Mesenchymal stem cell (in vitro differentiated cells and primary cell): ENCODE results near the gene GRIK2.

ENCODE experiments used
- DNase-seq: peaks from one replicate; pipeline ENCODE4 v3.0.0-alpha.2; 2013
- H2AFZ ChIP-seq: one replicate; pipeline ENCODE4 v1.6.1; 2013; ENCODE audit warnings: low read depth, mild to moderate bottlenecking, control low read depth, inconsistent platforms, low read length, moderate library complexity
- H2AK5ac ChIP-seq: 2 replicates; pipeline ENCODE4 v1.6.1; 2013; ENCODE audit warnings: low read length, moderate library complexity, mild to moderate bottlenecking, inconsistent platforms; ENCODE audit not compliant: severe bottlenecking
- H2BK120ac ChIP-seq: one replicate; pipeline ENCODE4 v1.6.1; 2013; ENCODE audit warnings: low read depth, mild to moderate bottlenecking, inconsistent platforms, low read length, moderate library complexity
- H2BK12ac ChIP-seq, 2 experiments: one replicate each; pipeline ENCODE4 v1.6.1; 2013; ENCODE audit warnings: inconsistent platforms in 2 of 2, low read length in 2 of 2, mild to moderate bottlenecking in 2 of 2, moderate library complexity in 2 of 2, control low read depth in 1 of 2
- H2BK15ac ChIP-seq: one replicate; pipeline ENCODE4 v1.6.1; 2013; ENCODE audit warnings: mild to moderate bottlenecking, low read depth, inconsistent platforms; ENCODE audit not compliant: poor library complexity, severe bottlenecking
- H2BK5ac ChIP-seq: 2 replicates; pipeline ENCODE4 v1.6.1; 2013; ENCODE audit warnings: low read depth, mild to moderate bottlenecking, low read length, control low read depth, inconsistent platforms; ENCODE audit not compliant: poor library complexity, severe bottlenecking
- H3K14ac ChIP-seq, 2 experiments: one replicate each; pipeline ENCODE4 v1.6.1; 2013; ENCODE audit warnings: inconsistent platforms in 2 of 2, low read length in 2 of 2, control low read depth in 1 of 2, mild to moderate bottlenecking in 1 of 2, moderate library complexity in 1 of 2
- H3K18ac ChIP-seq, 2 experiments: one replicate each; pipeline ENCODE4 v1.6.1; 2013; ENCODE audit warnings: inconsistent platforms in 2 of 2, low read length in 2 of 2, control low read depth in 1 of 2, low read depth in 1 of 2, mild to moderate bottlenecking in 1 of 2
- H3K23ac ChIP-seq, 2 experiments: one replicate each; pipeline ENCODE4 v1.6.1; 2013; ENCODE audit warnings: inconsistent platforms in 2 of 2, low read length in 2 of 2, mild to moderate bottlenecking in 2 of 2, moderate library complexity in 2 of 2, control low read depth in 1 of 2
- H3K27ac ChIP-seq: 2 replicates; pipeline ENCODE4 v1.5.1; 2013; ENCODE audit warnings: mild to moderate bottlenecking, moderate library complexity, low read length, control low read depth, inconsistent platforms; ENCODE audit not compliant: poor library complexity, severe bottlenecking
- H3K27me3 ChIP-seq, 2 experiments: 2 replicates each; pipeline versions ENCODE4 v1.6.1 to v1.7.0; 2013; ENCODE audit warnings: low read length in 2 of 2, mild to moderate bottlenecking in 2 of 2, moderate library complexity in 2 of 2, control low read depth in 1 of 2, inconsistent platforms in 1 of 2; ENCODE audit not compliant: control insufficient read depth in 1 of 2, insufficient read depth in 1 of 2
- H3K36me3 ChIP-seq, 2 experiments: 2 replicates each; pipeline versions ENCODE4 v1.6.1 to v1.7.0; 2013; ENCODE audit warnings: low read length in 2 of 2, control low read depth in 1 of 2, inconsistent platforms in 1 of 2, low read depth in 1 of 2, mild to moderate bottlenecking in 1 of 2; ENCODE audit not compliant: insufficient read depth in 2 of 2, control insufficient read depth in 1 of 2
- H3K4ac ChIP-seq, 2 experiments: one replicate each; pipeline ENCODE4 v1.6.1; 2013; ENCODE audit warnings: inconsistent platforms in 2 of 2, low read length in 2 of 2, mild to moderate bottlenecking in 2 of 2, moderate library complexity in 2 of 2, control low read depth in 1 of 2, low read depth in 1 of 2
- H3K4me1 ChIP-seq: 2 replicates; pipeline ENCODE4 v1.6.1; 2013; ENCODE audit warnings: low read depth, low read length, control low read depth; ENCODE audit not compliant: control insufficient read depth, insufficient read depth
- H3K4me2 ChIP-seq: 2 replicates; pipeline ENCODE4 v1.6.1; 2013; ENCODE audit warnings: low read length, mild to moderate bottlenecking, inconsistent platforms; ENCODE audit not compliant: poor library complexity, severe bottlenecking
- H3K4me3 ChIP-seq, 2 experiments: 2 replicates each; pipeline versions ENCODE4 v1.5.1 to v1.7.0; 2013; ENCODE audit warnings: low read length in 2 of 2, mild to moderate bottlenecking in 2 of 2, control low read depth in 1 of 2, low read depth in 1 of 2; ENCODE audit not compliant: insufficient read depth in 1 of 2
- H3K79me1 ChIP-seq: replicated peaks from 2 replicates; pipeline ENCODE4 v1.6.1; 2013; ENCODE audit warnings: mild to moderate bottlenecking, control low read depth, low read length, inconsistent platforms; ENCODE audit not compliant: poor library complexity, severe bottlenecking
- H3K9ac ChIP-seq: 2 replicates; pipeline ENCODE4 v1.7.0; 2013; ENCODE audit warnings: mild to moderate bottlenecking, low read length, moderate library complexity
- H3K9me3 ChIP-seq: 2 replicates; pipeline ENCODE4 v1.7.0; 2013; ENCODE audit warnings: mild to moderate bottlenecking, low read length; ENCODE audit not compliant: control insufficient read depth
- H4K8ac ChIP-seq: one replicate; pipeline ENCODE4 v1.6.1; 2013; ENCODE audit warnings: inconsistent platforms, mild to moderate bottlenecking, low read length, moderate library complexity
- H4K91ac ChIP-seq: one replicate; pipeline ENCODE4 v1.6.1; 2013; ENCODE audit warnings: mild to moderate bottlenecking, low read length, inconsistent platforms
- WGBS: methylation state at CpG from one replicate; pipeline ENCODE4 v1.1.7; 2013; ENCODE audit warnings: mixed read lengths; 5-methylcytosine and 5-hydroxymethylcytosine counted together

The GRIK2 gene

DNA sequence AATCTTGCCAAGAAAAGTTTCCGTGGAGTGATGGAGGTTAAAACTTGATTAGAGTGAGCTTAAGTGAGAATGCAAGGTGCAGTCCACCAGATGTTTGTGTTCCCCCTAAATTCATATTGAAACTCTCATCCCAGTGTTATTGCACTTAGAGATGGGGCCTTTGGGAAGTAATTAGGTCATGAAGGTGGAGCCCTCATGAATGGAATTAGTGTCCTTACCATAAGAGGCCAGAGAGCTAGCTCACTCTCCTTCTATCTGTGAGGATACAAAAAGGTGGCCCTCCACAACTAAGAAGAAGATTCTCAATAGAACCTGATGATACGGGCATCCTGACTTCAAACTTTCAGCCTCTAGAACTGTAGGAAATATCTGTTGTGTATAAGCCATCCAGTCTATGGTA lies 258.6 kb downstream of the GRIK2 start:
- no peak overlapping the region for H3K9ac ChIP-seq
- no peak overlapping the region for H4K8ac ChIP-seq
- H3K23ac ChIP-seq = no peak overlapping the region
- no peaks in the 10 kb centered on the region for H3K27me3 ChIP-seq
- no peaks in the 10 kb centered on the region for H3K9me3 ChIP-seq
- H3K36me3 ChIP-seq = no peaks in the 10 kb centered on the region
- H3K4me3 ChIP-seq = no peak overlapping the region
- H3K79me1 ChIP-seq = no peaks in the 10 kb centered on the region
- H2AK5ac ChIP-seq = no peak overlapping the region
- H4K91ac ChIP-seq = no peak overlapping the region
- 94% methylated on average over 1 of the region's 2 CpGs for WGBS
- no peak overlapping the region for H3K18ac ChIP-seq
- no peak overlapping the region for H2BK15ac ChIP-seq
- H2BK5ac ChIP-seq = no peak overlapping the region
- no peak overlapping the region for H3K14ac ChIP-seq
- no peaks in the 10 kb centered on the region for H3K4me1 ChIP-seq
- no peak for DNase-seq
- no peak overlapping the region for H3K27ac ChIP-seq
- no peak overlapping the region for H2BK12ac ChIP-seq
- H3K4ac ChIP-seq = no peak overlapping the region
- no peak overlapping the region for H3K4me2 ChIP-seq
- H2BK120ac ChIP-seq = no peak overlapping the region
- H2AFZ ChIP-seq = no peak overlapping the region

DNA sequence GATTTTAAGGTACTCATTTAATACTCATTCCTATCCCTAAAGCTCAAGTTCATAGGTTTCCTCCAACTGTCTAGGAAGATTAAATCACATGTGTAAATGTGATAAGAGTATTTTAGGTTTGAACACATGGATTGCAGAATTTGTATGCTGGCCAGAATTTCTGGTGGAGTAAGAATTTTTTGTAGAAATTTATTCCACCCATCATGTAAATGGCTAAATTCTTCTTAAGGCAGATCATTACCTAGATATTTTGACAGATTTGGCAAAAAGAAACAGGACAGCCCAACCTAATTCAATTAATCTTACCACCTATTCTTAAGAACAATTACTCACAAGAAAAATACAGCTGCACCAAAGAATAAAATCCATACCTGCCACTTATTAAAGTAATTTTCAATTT lies 261.6 kb downstream of the GRIK2 start:
- no peak for DNase-seq
- Histone ChIP-seq H2AFZ (no peak overlapping the region), H3K18ac (no peak overlapping the region), H3K36me3 (no peaks in the 10 kb centered on the region), H2BK15ac (no peak overlapping the region), H2BK120ac (no peak overlapping the region), H3K27ac (no peak overlapping the region), H4K8ac (no peak overlapping the region), H2BK12ac (no peak overlapping the region), H3K27me3 (no peaks in the 10 kb centered on the region), H2BK5ac (no peak overlapping the region), H3K4ac (no peak overlapping the region), H4K91ac (no peak overlapping the region), H3K14ac (no peak overlapping the region), H2AK5ac (no peak overlapping the region), H3K4me1 (no peaks in the 10 kb centered on the region), H3K9ac (no peak overlapping the region), H3K9me3 (no peaks in the 10 kb centered on the region), H3K4me3 (no peak overlapping the region), H3K23ac (no peak overlapping the region), H3K79me1 (no peaks in the 10 kb centered on the region), H3K4me2 (no peak overlapping the region)

DNA sequence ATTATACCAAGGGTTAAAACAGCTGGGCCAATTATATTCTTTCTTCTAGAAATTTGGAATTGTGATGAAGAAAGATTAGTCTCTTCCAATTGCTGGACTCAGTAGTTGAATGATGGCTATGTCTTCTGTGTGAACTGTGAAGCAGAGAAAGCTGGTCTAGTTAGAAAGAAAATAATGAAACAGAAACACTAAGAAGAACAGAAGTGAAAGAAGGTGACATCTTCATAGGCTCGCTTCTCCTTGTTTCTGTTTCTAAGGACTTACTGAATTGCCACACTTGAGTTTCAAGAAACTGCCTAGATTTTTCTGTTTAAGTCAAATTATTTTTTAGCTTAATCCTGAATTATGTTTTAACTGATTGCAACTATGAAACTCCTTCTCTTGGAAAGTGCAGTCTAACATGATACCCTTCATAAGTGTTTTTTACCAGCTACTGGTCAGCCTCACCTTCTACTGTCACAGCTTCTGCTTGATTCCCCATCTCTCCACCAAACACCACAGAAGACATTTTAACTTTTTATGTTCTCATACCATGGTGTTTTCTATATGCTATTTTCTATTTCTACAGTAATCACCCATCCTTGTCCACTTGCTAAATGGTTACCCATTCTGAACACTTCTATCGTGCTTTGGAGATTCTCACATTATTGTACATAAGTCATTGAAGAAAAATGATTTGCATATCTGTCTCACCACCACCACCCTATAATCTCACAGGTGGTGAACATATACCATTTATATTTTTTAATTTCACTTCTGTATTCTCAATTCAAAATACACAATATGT lies 268.8 kb downstream of the GRIK2 start:
- Histone ChIP-seq H3K9me3 (no peaks in the 10 kb centered on the region), H3K23ac (no peak overlapping the region), H3K4me3 (no peak overlapping the region), H2BK12ac (no peak overlapping the region), H3K27ac (no peak overlapping the region), H3K9ac (no peak overlapping the region), H2AK5ac (no peak overlapping the region), H3K18ac (no peak overlapping the region), H3K14ac (no peak overlapping the region), H3K27me3 (no peaks in the 10 kb centered on the region), H3K4ac (no peak overlapping the region), H2AFZ (no peak overlapping the region), H4K8ac (no peak overlapping the region), H2BK5ac (no peak overlapping the region), H3K4me2 (no peak overlapping the region), H3K4me1 (no peaks in the 10 kb centered on the region), H2BK120ac (no peak overlapping the region), H2BK15ac (no peak overlapping the region), H3K36me3 (no peaks in the 10 kb centered on the region), H3K79me1 (no peaks in the 10 kb centered on the region), H4K91ac (no peak overlapping the region)
- WGBS = 100% methylated on average over 2 of the region's 2 CpGs
- no peak for DNase-seq

DNA sequence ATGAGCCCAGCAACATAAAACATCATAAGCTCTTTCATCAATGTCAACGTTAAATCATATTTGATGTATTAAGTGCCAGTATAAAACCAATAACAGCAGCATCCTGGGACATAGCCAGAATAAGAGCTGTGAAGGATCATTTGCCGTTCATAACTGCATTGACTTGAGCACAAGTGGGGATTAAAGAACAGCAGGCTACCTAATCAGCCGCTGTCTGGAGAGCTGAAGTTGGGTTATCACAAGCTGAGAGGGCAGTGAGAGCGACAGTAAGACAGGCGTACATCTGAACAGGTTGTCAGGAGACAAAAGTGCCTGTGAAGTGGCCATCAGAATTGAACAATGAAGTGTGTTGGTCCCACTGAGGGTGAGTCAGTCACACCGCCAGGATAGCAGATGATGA lies 269.6 kb downstream of the GRIK2 start:
- Histone ChIP-seq H4K91ac (no peak overlapping the region), H3K23ac (no peak overlapping the region), H3K27ac (no peak overlapping the region), H3K4me3 (no peak overlapping the region), H3K36me3 (no peaks in the 10 kb centered on the region), H2BK120ac (no peak overlapping the region), H2AFZ (no peak overlapping the region), H3K9ac (no peak overlapping the region), H3K18ac (no peak overlapping the region), H3K4ac (no peak overlapping the region), H2BK15ac (no peak overlapping the region), H3K4me1 (no peaks in the 10 kb centered on the region), H4K8ac (no peak overlapping the region), H3K79me1 (no peaks in the 10 kb centered on the region), H2AK5ac (no peak overlapping the region), H3K4me2 (no peak overlapping the region), H3K27me3 (no peaks in the 10 kb centered on the region), H3K14ac (no peak overlapping the region), H3K9me3 (no peaks in the 10 kb centered on the region), H2BK12ac (no peak overlapping the region), H2BK5ac (no peak overlapping the region)
- WGBS = 73% methylated on average over 5 of the region's 6 CpGs
- DNase-seq = no peak
